A673 (cell line): ENCODE data around the gene ASB6.

Experiments used
- CTCF ChIP-seq: fragments of 300-800, 200-600 bp; sonication (generic); conservative IDR thresholded peaks from 2 replicates; pipeline ENCODE4 v1.5.1; 2017; ENCODE audit warnings: low read depth, mild to moderate bottlenecking, antibody characterized with exemption, low read length, moderate library complexity, mixed read lengths
- EZH2 ChIP-seq: fragments of 200-600 bp; sonication (generic); IDR thresholded peaks from 2 replicates; pipeline ENCODE4 v1.6.1; 2017; ENCODE audit warnings: borderline replicate concordance, low read depth, mild to moderate bottlenecking, mixed read lengths, antibody characterized with exemption, low read length; ENCODE audit not compliant: poor library complexity, severe bottlenecking

DNA sequence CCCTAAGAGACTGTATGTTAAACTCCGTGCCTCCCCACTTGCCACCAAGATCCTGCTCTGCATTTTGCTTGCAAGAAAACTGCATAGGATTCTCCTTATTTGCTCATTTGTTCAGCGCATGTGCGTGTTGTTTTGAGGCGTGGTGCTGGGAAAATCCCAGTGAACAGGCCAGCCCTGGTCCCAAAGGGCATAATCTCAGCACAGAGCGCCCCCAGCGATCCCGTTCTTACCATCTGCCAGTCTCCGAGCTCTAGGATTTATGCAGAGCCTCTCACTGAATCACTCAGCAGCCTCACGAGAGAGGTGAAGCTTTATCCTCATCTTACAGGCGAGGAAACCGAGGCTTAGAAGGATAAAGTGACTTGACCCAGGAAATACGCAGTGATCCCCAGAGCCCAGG lies 35.0 kb upstream of the ASB6 start:
- no peak for TF ChIP-seq CTCF
- TF ChIP-seq EZH2 = no peak
